Stimulated activated naive CD8-positive, alpha-beta T cell treated with anti-CD3 and anti-CD28 coated beads, Interleukin-15, amount 100 ng/mL, for 72 hours (primary cell): ENCODE data around the gene TMEM217.

ENCODE experiments used
- ATAC-seq: fragments of 150-1000 bp; cut with Tn5 transposase; 2 replicates; pipeline ENCODE4 v1.10.0; 2021; ENCODE audit warnings: mild to moderate bottlenecking, moderate library complexity
- DNase-seq, 2 donors: peaks; one replicate each; pipeline ENCODE4 v3.0.0; 2021 to 2022
- H3K27ac Mint-ChIP-seq, 2 donors: one replicate each; pipeline ENCODE4 v1.8.0; 2022; ENCODE audit warnings: mild to moderate bottlenecking in 2 of 2, mixed read lengths in 2 of 2, moderate library complexity in 2 of 2
- H3K27me3 Mint-ChIP-seq: one replicate; pipeline ENCODE4 v1.8.0; 2022; ENCODE audit warnings: mixed read lengths
- H3K4me1 Mint-ChIP-seq: one replicate; pipeline ENCODE4 v1.8.0; 2022; ENCODE audit warnings: mild to moderate bottlenecking, mixed read lengths
- H3K4me3 Mint-ChIP-seq, 2 donors: one replicate each; pipeline ENCODE4 v1.8.0; 2022; ENCODE audit warnings: mild to moderate bottlenecking in 2 of 2, mixed read lengths in 2 of 2, moderate library complexity in 1 of 2
- H3K9me3 Mint-ChIP-seq, 2 donors: one replicate each; pipeline ENCODE4 v1.8.0; 2022; ENCODE audit warnings: mixed read lengths in 2 of 2

Gene TMEM217

GRCh38 chr6:37285861-37286311 is 27.9 kb upstream of the TMEM217 start:
- Mint-ChIP-seq H3K27me3 (no peaks in the 10 kb centered on the region), H3K4me3 (no peak overlapping the region), H3K9me3 (no peaks in the 10 kb centered on the region), H3K27ac (no peak overlapping the region), H3K4me1 (peaks cover 18% of the 10 kb centered on the region)
- ATAC-seq (peak; percentile 51), DNase-seq (no peak)

GRCh38 chr6:37284781-37285180 is 26.8 kb upstream of the TMEM217 start:
- H3K4me3 Mint-ChIP-seq = no peak overlapping the region
- H3K27me3 Mint-ChIP-seq = no peaks in the 10 kb centered on the region
- no peaks in the 10 kb centered on the region for H3K9me3 Mint-ChIP-seq
- H3K4me1 Mint-ChIP-seq = peaks cover 13% of the 10 kb centered on the region
- no peak for DNase-seq
- ATAC-seq = no peak
- H3K27ac Mint-ChIP-seq = no peak overlapping the region

- Mint-ChIP-seq H3K27ac (no peak overlapping the region), H3K27me3 (no peaks in the 10 kb centered on the region), H3K9me3 (no peaks in the 10 kb centered on the region), H3K4me3 (no peak overlapping the region), H3K4me1 (peaks cover 6% of the 10 kb centered on the region)
- DNase-seq (no peak), ATAC-seq (no peak)
Measured at GRCh38 chr6:37283671-37284151, 25.8 kb upstream of the TMEM217 start.

- ATAC-seq (no peak), DNase-seq (no peak)
- Mint-ChIP-seq H3K27me3 (no peaks in the 10 kb centered on the region), H3K4me1 (peaks cover 6% of the 10 kb centered on the region), H3K27ac (no peak overlapping the region), H3K9me3 (no peaks in the 10 kb centered on the region), H3K4me3 (no peak overlapping the region)
Measured at GRCh38 chr6:37283268-37283667, 25.3 kb upstream of the TMEM217 start.

GRCh38 chr6:37282371-37282770 is 24.4 kb upstream of the TMEM217 start:
- DNase-seq (no peak), ATAC-seq (no peak)
- Mint-ChIP-seq H3K4me1 (peaks cover 7% of the 10 kb centered on the region), H3K4me3 (no peak overlapping the region), H3K27ac (no peak overlapping the region), H3K27me3 (no peaks in the 10 kb centered on the region), H3K9me3 (no peaks in the 10 kb centered on the region)

- peak overlapping the region in 1 of 2 donors; percentile 42 for H3K27ac Mint-ChIP-seq
- peaks cover 27% of the 10 kb centered on the region for H3K4me1 Mint-ChIP-seq
- ATAC-seq (no peak), DNase-seq (no peak)
- H3K9me3 Mint-ChIP-seq = no peaks in the 10 kb centered on the region
- no peaks in the 10 kb centered on the region for H3K27me3 Mint-ChIP-seq
- no peak overlapping the region for H3K4me3 Mint-ChIP-seq
Measured at GRCh38 chr6:37280162-37280887, 22.4 kb upstream of the TMEM217 start.

- H3K4me3 Mint-ChIP-seq = no peak overlapping the region
- H3K9me3 Mint-ChIP-seq = no peaks in the 10 kb centered on the region
- peaks cover 35% of the 10 kb centered on the region for H3K4me1 Mint-ChIP-seq
- no peak for ATAC-seq
- no peak for DNase-seq
- H3K27ac Mint-ChIP-seq = peak overlapping the region in 1 of 2 donors; percentile 64
- H3K27me3 Mint-ChIP-seq = no peaks in the 10 kb centered on the region
Measured at GRCh38 chr6:37279366-37280134, 21.6 kb upstream of the TMEM217 start.

GRCh38 chr6:37277001-37277409 is 19.1 kb upstream of the TMEM217 start:
- no peak for DNase-seq
- Mint-ChIP-seq H3K4me3 (no peak overlapping the region), H3K27me3 (no peaks in the 10 kb centered on the region), H3K9me3 (no peaks in the 10 kb centered on the region), H3K27ac (peak overlapping the region in 1 of 2 donors; percentile 80), H3K4me1 (peaks cover 57% of the 10 kb centered on the region)
- peak; percentile 14 for ATAC-seq

GRCh38 chr6:37275350-37275749 is 17.4 kb upstream of the TMEM217 start:
- Mint-ChIP-seq H3K27ac (peak overlapping the region in 1 of 2 donors; percentile 61), H3K4me1 (peaks cover 63% of the 10 kb centered on the region), H3K9me3 (no peaks in the 10 kb centered on the region), H3K4me3 (no peak overlapping the region), H3K27me3 (no peaks in the 10 kb centered on the region)
- no peak for ATAC-seq
- DNase-seq = no peak

GRCh38 chr6:37273690-37274089 is 15.7 kb upstream of the TMEM217 start:
- DNase-seq = no peak
- Mint-ChIP-seq H3K9me3 (no peaks in the 10 kb centered on the region), H3K4me1 (peaks cover 57% of the 10 kb centered on the region), H3K27me3 (no peaks in the 10 kb centered on the region), H3K4me3 (peak overlapping the region; percentile 53 to 70), H3K27ac (peak overlapping the region; percentile 79 to 88)
- ATAC-seq = no peak

- ATAC-seq = peak; percentile 86
- peak in 1 of 2 donors; percentile 23 for DNase-seq
Measured at GRCh38 chr6:37272834-37273566, 15.1 kb upstream of the TMEM217 start.

GRCh38 chr6:37269105-37269504 is 11.2 kb upstream of the TMEM217 start:
- Mint-ChIP-seq H3K4me3 (no peak overlapping the region), H3K27me3 (no peaks in the 10 kb centered on the region), H3K9me3 (no peaks in the 10 kb centered on the region), H3K27ac (no peak overlapping the region), H3K4me1 (peaks cover 45% of the 10 kb centered on the region)
- ATAC-seq (no peak), DNase-seq (no peak)

More at GRCh38 chr6:37272834-37273566, 15.1 kb upstream of the TMEM217 start:
- Mint-ChIP-seq H3K4me3 (peak overlapping the region; percentile 53 to 70), H3K9me3 (no peaks in the 10 kb centered on the region), H3K27ac (peak overlapping the region; percentile 79 to 88), H3K4me1 (peaks cover 57% of the 10 kb centered on the region), H3K27me3 (no peaks in the 10 kb centered on the region)

GRCh38 chr6:37265860-37266259 is 7.9 kb upstream of the TMEM217 start:
- H3K4me3 Mint-ChIP-seq = no peak overlapping the region
- no peak overlapping the region for H3K27ac Mint-ChIP-seq

GRCh38 chr6:37265001-37265400 is 7.1 kb upstream of the TMEM217 start:
- no peak overlapping the region for H3K4me3 Mint-ChIP-seq
- H3K27me3 Mint-ChIP-seq = no peaks in the 10 kb centered on the region
- H3K27ac Mint-ChIP-seq = no peak overlapping the region
- DNase-seq = no peak
- no peaks in the 10 kb centered on the region for H3K9me3 Mint-ChIP-seq
- peaks cover 59% of the 10 kb centered on the region for H3K4me1 Mint-ChIP-seq
- no peak for ATAC-seq

More at GRCh38 chr6:37265860-37266259, 7.9 kb upstream of the TMEM217 start:
- H3K4me1 Mint-ChIP-seq = peaks cover 59% of the 10 kb centered on the region
- H3K9me3 Mint-ChIP-seq = no peaks in the 10 kb centered on the region
- no peak for DNase-seq
- no peak for ATAC-seq
- no peaks in the 10 kb centered on the region for H3K27me3 Mint-ChIP-seq

- ATAC-seq (no peak), DNase-seq (no peak)
- no peaks in the 10 kb centered on the region for H3K27me3 Mint-ChIP-seq
- no peak overlapping the region for H3K27ac Mint-ChIP-seq
- no peak overlapping the region for H3K4me3 Mint-ChIP-seq
- H3K9me3 Mint-ChIP-seq = no peaks in the 10 kb centered on the region
- H3K4me1 Mint-ChIP-seq = peaks cover 79% of the 10 kb centered on the region
Measured at GRCh38 chr6:37262446-37263026, 4.6 kb upstream of the TMEM217 start.
